ENCODE measurements around the gene CUL1.

- TF ChIP-seq POLR2AphosphoS5 (IDR thresholded peaks at IDR 0.05) = no peak
- TF ChIP-seq EZH2 (IDR thresholded peaks at IDR 0.05; ENCODE audit: borderline replicate concordance, insufficient read depth, low read length, poor library complexity, severe bottlenecking) = no peak
Measured at GRCh38 chr7:148815612-148816011, 116.9 kb downstream of the CUL1 start.
